ENCODE measurements around the gene OR6B1. TPM values are rescaled to one million over a fixed set of nuclear protein-coding genes. Genes with fewer than 3 reads are reported as not detected.

OR6B1 gene
- polyA plus RNA-seq, 1 donor (not counting 4 experiments of a cell fraction or from before 2014, with no cell fraction given): not detected

DNA sequence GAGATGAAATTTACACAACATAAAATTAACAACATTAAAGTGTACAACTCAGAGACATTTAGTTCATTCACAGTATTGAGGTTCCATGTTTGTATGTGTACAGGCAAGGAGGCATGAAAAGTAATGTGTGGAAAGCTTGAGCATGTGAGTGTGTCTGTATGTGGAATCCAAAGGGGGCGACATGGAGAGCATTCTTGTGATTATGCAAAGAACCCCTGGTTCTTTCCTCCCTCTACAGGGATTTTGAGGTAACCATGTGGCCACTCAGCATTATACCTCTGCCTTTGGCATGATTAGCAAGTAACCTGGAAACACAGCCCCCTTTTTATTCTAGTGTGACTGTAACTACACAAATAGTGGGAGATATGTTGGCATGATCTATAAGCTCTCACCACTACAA, 24.5 kb upstream of the OR6B1 start:
- TF ChIP-seq EZH2 (IDR thresholded peaks at IDR 0.05; ENCODE audit: low read length) (no peak), CTCF (optimal IDR thresholded peaks at IDR 0.05 in 1 of 3, IDR thresholded peaks at IDR 0.05 in 1 of 3, conservative IDR thresholded peaks at IDR 0.05 in 1 of 3; ENCODE audit: extremely low read depth in 1 of 3, insufficient read depth in 2 of 3, low read length in 3 of 3) (peak in 1 of 3 experiments; percentile 15)
- Histone ChIP-seq H3K4me3 (ENCODE audit: control insufficient read depth in 2 of 3, extremely low read depth in 1 of 3, insufficient read depth in 2 of 3, low read depth in 1 of 3, low read length in 3 of 3) (no peak overlapping the region), H3K4me1 (ENCODE audit: control insufficient read depth, extremely low read depth, insufficient read depth, low read length) (peaks cover 8% of the 10 kb centered on the region), H3K36me3 (ENCODE audit: control insufficient read depth in 2 of 2, extremely low read depth in 1 of 2, insufficient read depth in 2 of 2, low read length in 2 of 2) (no peaks in the 10 kb centered on the region), H3K9ac (ENCODE audit: control insufficient read depth, extremely low read depth, insufficient read depth, low read length) (no peak overlapping the region), H3K27ac (ENCODE audit: control insufficient read depth, insufficient read depth, low read length) (no peak overlapping the region), H3K27me3 (ENCODE audit: control insufficient read depth, extremely low read depth, insufficient read depth, low read length) (no peaks in the 10 kb centered on the region), H3K79me2 (ENCODE audit: control insufficient read depth, insufficient read depth, low read length) (no peaks in the 10 kb centered on the region), H3K9me1 (ENCODE audit: control insufficient read depth, extremely low read depth, insufficient read depth, low read length) (no peaks in the 10 kb centered on the region), H4K20me1 (ENCODE audit: control insufficient read depth, extremely low read depth, insufficient read depth, low read length) (no peaks in the 10 kb centered on the region), H3K9me3 (ENCODE audit: control insufficient read depth, low read depth, low read length) (no peaks in the 10 kb centered on the region), H3K4me2 (ENCODE audit: control insufficient read depth, extremely low read depth, insufficient read depth, low read depth, low read length) (no peak overlapping the region), H2AFZ (ENCODE audit: control insufficient read depth, low read length) (no peak overlapping the region)
- FAIRE-seq: no peak
- dilution Hi-C loops (cut with MboI; ENCODE audit: extremely low pct_ligation_motif_present, low sequenced_read_pairs): no loop called here
- no peak for DNase-seq (ENCODE audit: low read depth, low spot score)

GRCh38 chr7:143978585-143978984, 21.5 kb upstream of the OR6B1 start:
- dilution Hi-C loops (cut with MboI; ENCODE audit: extremely low pct_ligation_motif_present, low sequenced_read_pairs): no loop called here
- no peaks in the 10 kb centered on the region for H3K27me3 ChIP-seq (ENCODE audit: control insufficient read depth, extremely low read depth, insufficient read depth, low read length)
- H3K9me3 ChIP-seq (ENCODE audit: control insufficient read depth, low read depth, low read length): no peaks in the 10 kb centered on the region
- TF ChIP-seq CTCF (optimal IDR thresholded peaks at IDR 0.05 in 1 of 3, IDR thresholded peaks at IDR 0.05 in 1 of 3, conservative IDR thresholded peaks at IDR 0.05 in 1 of 3; ENCODE audit: extremely low read depth in 1 of 3, insufficient read depth in 2 of 3, low read length in 3 of 3) (no peak), EZH2 (IDR thresholded peaks at IDR 0.05; ENCODE audit: low read length) (no peak)
- no peak overlapping the region for H3K27ac ChIP-seq (ENCODE audit: control insufficient read depth, insufficient read depth, low read length)
- peaks cover 8% of the 10 kb centered on the region for H3K4me1 ChIP-seq (ENCODE audit: control insufficient read depth, extremely low read depth, insufficient read depth, low read length)
- FAIRE-seq (no peak), DNase-seq (ENCODE audit: low read depth, low spot score) (no peak)
- no peak overlapping the region for H3K9ac ChIP-seq (ENCODE audit: control insufficient read depth, extremely low read depth, insufficient read depth, low read length)
- H3K4me3 ChIP-seq (ENCODE audit: control insufficient read depth in 2 of 3, extremely low read depth in 1 of 3, insufficient read depth in 2 of 3, low read depth in 1 of 3, low read length in 3 of 3): no peak overlapping the region
- H3K4me2 ChIP-seq (ENCODE audit: control insufficient read depth, extremely low read depth, insufficient read depth, low read depth, low read length): no peak overlapping the region
- no peaks in the 10 kb centered on the region for H4K20me1 ChIP-seq (ENCODE audit: control insufficient read depth, extremely low read depth, insufficient read depth, low read length)
- H3K79me2 ChIP-seq (ENCODE audit: control insufficient read depth, insufficient read depth, low read length): no peaks in the 10 kb centered on the region
- no peaks in the 10 kb centered on the region for H3K9me1 ChIP-seq (ENCODE audit: control insufficient read depth, extremely low read depth, insufficient read depth, low read length)
- no peaks in the 10 kb centered on the region for H3K36me3 ChIP-seq (ENCODE audit: control insufficient read depth in 2 of 2, extremely low read depth in 1 of 2, insufficient read depth in 2 of 2, low read length in 2 of 2)
- H2AFZ ChIP-seq (ENCODE audit: control insufficient read depth, low read length): no peak overlapping the region

Data from keratinocyte (primary cell).